SK-N-MC (cell line): Measurements from ENCODE around the gene TERT.

ENCODE experiments used
- DNase-seq: peaks from one replicate; pipeline ENCODE4 v3.0.0-alpha.2; 2011; ENCODE audit warnings: low read depth, low spot score
- H3K27ac ChIP-seq: fragments of 200-600 bp; sonication (generic); 2 replicates; pipeline ENCODE4 v1.5.1; 2016; ENCODE audit warnings: mixed run types
- H3K36me3 ChIP-seq: fragments of 200-600 bp; sonication (generic); 2 replicates; pipeline ENCODE4 v1.6.1; 2017; ENCODE audit warnings: antibody characterized with exemption, low read length, mixed read lengths; ENCODE audit not compliant: insufficient read depth
- H3K4me3 ChIP-seq: fragments of 200-600 bp; sonication (generic); 2 replicates; pipeline ENCODE4 v1.5.1; 2016
- H3K9ac ChIP-seq: fragments of 200-600 bp; sonication (generic); 2 replicates; pipeline ENCODE4 v1.8.0; 2017; ENCODE audit warnings: mixed run types, mixed read lengths; ENCODE audit not compliant: insufficient read length
- H3K9me3 ChIP-seq: fragments of 200-600 bp; sonication (generic); 2 replicates; pipeline ENCODE4 v1.6.1; 2017; ENCODE audit warnings: low read depth, mild to moderate bottlenecking, antibody characterized with exemption, low read length, moderate library complexity, mixed read lengths
- EZH2 ChIP-seq: fragments of 200-600 bp; sonication (generic); IDR thresholded peaks from one replicate; pipeline ENCODE4 v1.6.1; 2017; ENCODE audit warnings: antibody characterized with exemption
- FOXP2 ChIP-seq: optimal IDR thresholded peaks from 2 replicates; pipeline ENCODE3; 2011; ENCODE audit warnings: mild to moderate bottlenecking, moderate library complexity; ENCODE audit not compliant: insufficient read depth; ENCODE audit errors: extremely low read length, control extremely low read depth
- POLR2AphosphoS5 ChIP-seq: IDR thresholded peaks from 2 replicates; pipeline ENCODE4 v1.6.1; 2012; ENCODE audit warnings: mild to moderate bottlenecking, low read depth, low read length, borderline replicate concordance

Gene TERT

GRCh38 chr5:1315018-1315708 is 20.3 kb upstream of the TERT start:
- Histone ChIP-seq H3K9ac (no peak overlapping the region), H3K36me3 (peaks cover 21% of the 10 kb centered on the region), H3K9me3 (no peaks in the 10 kb centered on the region), H3K4me3 (no peak overlapping the region), H3K27ac (no peak overlapping the region)
- TF ChIP-seq POLR2AphosphoS5, result no peak
- no peak for TF ChIP-seq EZH2
- TF ChIP-seq FOXP2, result no peak
- DNase-seq, result no peak

- Histone ChIP-seq H3K27ac (no peak overlapping the region), H3K4me3 (no peak overlapping the region), H3K9ac (no peak overlapping the region), H3K9me3 (no peaks in the 10 kb centered on the region), H3K36me3 (peaks cover 15% of the 10 kb centered on the region)
- no peak for DNase-seq
- no peak for TF ChIP-seq FOXP2
- no peak for TF ChIP-seq POLR2AphosphoS5
- no peak for TF ChIP-seq EZH2
These were observed 19.7 kb upstream of the TERT start for GRCh38 chr5:1314564-1314982.

GRCh38 chr5:1312993-1313833 is 18.3 kb upstream of the TERT start:
- no peak overlapping the region for H3K9ac ChIP-seq
- TF ChIP-seq POLR2AphosphoS5 (no peak), EZH2 (no peak), FOXP2 (no peak)
- H3K4me3 ChIP-seq, result no peak overlapping the region
- peaks cover 4% of the 10 kb centered on the region for H3K36me3 ChIP-seq
- no peak overlapping the region for H3K27ac ChIP-seq
- no peaks in the 10 kb centered on the region for H3K9me3 ChIP-seq
- no peak for DNase-seq

GRCh38 chr5:1312206-1312605 is 17.3 kb upstream of the TERT start:
- DNase-seq, result no peak

GRCh38 chr5:1311439-1312055 is 16.7 kb upstream of the TERT start:
- no peak overlapping the region for H3K27ac ChIP-seq
- H3K36me3 ChIP-seq, result no peaks in the 10 kb centered on the region
- no peak for DNase-seq
- no peaks in the 10 kb centered on the region for H3K9me3 ChIP-seq
- H3K4me3 ChIP-seq, result no peak overlapping the region
- H3K9ac ChIP-seq, result no peak overlapping the region
- no peak for TF ChIP-seq FOXP2
- TF ChIP-seq POLR2AphosphoS5, result no peak
- no peak for TF ChIP-seq EZH2

More at GRCh38 chr5:1312206-1312605, 17.3 kb upstream of the TERT start:
- no peak for TF ChIP-seq EZH2
- Histone ChIP-seq H3K36me3 (no peaks in the 10 kb centered on the region), H3K27ac (no peak overlapping the region), H3K4me3 (no peak overlapping the region), H3K9ac (no peak overlapping the region), H3K9me3 (no peaks in the 10 kb centered on the region)

GRCh38 chr5:1310118-1310517 is 15.2 kb upstream of the TERT start:
- TF ChIP-seq POLR2AphosphoS5 (no peak), EZH2 (no peak)
- no peak overlapping the region for H3K9ac ChIP-seq
- no peaks in the 10 kb centered on the region for H3K36me3 ChIP-seq
- no peak for DNase-seq
- no peak overlapping the region for H3K27ac ChIP-seq
- H3K9me3 ChIP-seq, result no peaks in the 10 kb centered on the region
- no peak overlapping the region for H3K4me3 ChIP-seq

GRCh38 chr5:1304033-1304432 is 9.2 kb upstream of the TERT start:
- DNase-seq, result no peak
- TF ChIP-seq EZH2 (no peak), FOXP2 (no peak)
- Histone ChIP-seq H3K9me3 (no peaks in the 10 kb centered on the region), H3K27ac (no peak overlapping the region), H3K36me3 (no peaks in the 10 kb centered on the region), H3K4me3 (no peak overlapping the region), H3K9ac (no peak overlapping the region)

- no peak for TF ChIP-seq EZH2
- no peak for TF ChIP-seq FOXP2
- TF ChIP-seq POLR2AphosphoS5, result no peak
- no peak for DNase-seq
- Histone ChIP-seq H3K27ac (no peak overlapping the region), H3K4me3 (no peak overlapping the region), H3K36me3 (no peaks in the 10 kb centered on the region), H3K9ac (no peak overlapping the region), H3K9me3 (no peaks in the 10 kb centered on the region)
These were observed 7.4 kb upstream of the TERT start for GRCh38 chr5:1302258-1302657.

GRCh38 chr5:1300581-1301083 is 5.8 kb upstream of the TERT start:
- Histone ChIP-seq H3K4me3 (no peak overlapping the region), H3K9ac (no peak overlapping the region), H3K27ac (no peak overlapping the region), H3K9me3 (no peaks in the 10 kb centered on the region), H3K36me3 (no peaks in the 10 kb centered on the region)
- no peak for DNase-seq
- TF ChIP-seq EZH2 (no peak), POLR2AphosphoS5 (no peak)
